ENCODE results near the gene ADH5.
A peak's percentile ranks its signal among the peaks of the same experiment; 100 is the strongest.
"Not testable (repeated sequence)": the region's sequence is repeated elsewhere in the genome, so short reads cannot be mapped to it uniquely, and the experiment has no call there.

Gene ADH5

GRCh38 chr4:99088481-99089365 lies at the start of gene ADH5:
TSS of gene ADH5 (minus strand) at chr4:99088788. CDS start at chr4:99088700, 88 bp downstream.
- DNase-seq: peak; percentile 80

- DNase-seq: no peak
Measured at GRCh38 chr4:99136329-99136728, 47.7 kb upstream of the ADH5 start.

- DNase-seq: no peak
Measured at GRCh38 chr4:99135541-99136162, 47.1 kb upstream of the ADH5 start.

GRCh38 chr4:99134586-99134985 lies 46.0 kb upstream of the ADH5 start:
- no peak for DNase-seq

GRCh38 chr4:99131378-99131777 lies 42.8 kb upstream of the ADH5 start:
- DNase-seq: no peak

GRCh38 chr4:99126376-99126775 lies 37.8 kb upstream of the ADH5 start:
- no peak for DNase-seq

- no peak for DNase-seq
Measured at GRCh38 chr4:99121008-99121407, 32.4 kb upstream of the ADH5 start.

GRCh38 chr4:99120501-99120900 lies 31.9 kb upstream of the ADH5 start:
- no peak for DNase-seq

GRCh38 chr4:99117876-99118693 lies 29.5 kb upstream of the ADH5 start:
- DNase-seq: no peak

GRCh38 chr4:99117122-99117841 lies 28.7 kb upstream of the ADH5 start:
- not testable (repeated sequence) for DNase-seq

GRCh38 chr4:99109286-99109685 lies 20.7 kb upstream of the ADH5 start:
- DNase-seq: not testable (repeated sequence)

- DNase-seq: no peak
Measured at GRCh38 chr4:99104153-99104552, 15.6 kb upstream of the ADH5 start.

GRCh38 chr4:99103166-99103565 lies 14.6 kb upstream of the ADH5 start:
- no peak for DNase-seq

GRCh38 chr4:99102634-99103033 lies 14.0 kb upstream of the ADH5 start:
- DNase-seq: no peak

- DNase-seq: no peak
Measured at GRCh38 chr4:99100876-99101275, 12.3 kb upstream of the ADH5 start.

GRCh38 chr4:99099814-99100213 lies 11.2 kb upstream of the ADH5 start:
- not testable (repeated sequence) for DNase-seq

GRCh38 chr4:99099311-99099710 lies 10.7 kb upstream of the ADH5 start:
- DNase-seq: no peak

GRCh38 chr4:99091841-99092240 lies 3.3 kb upstream of the ADH5 start:
- DNase-seq: not testable (repeated sequence)

- no peak for DNase-seq
Measured at GRCh38 chr4:99091216-99091575, 2.6 kb upstream of the ADH5 start.

GRCh38 chr4:99090481-99091215 lies 2.1 kb upstream of the ADH5 start:
- DNase-seq: no peak

GRCh38 chr4:99088023-99088449 lies 552 bp downstream of the ADH5 start:
- no peak for DNase-seq

- no peak for DNase-seq
Measured at GRCh38 chr4:99084595-99084994, 4.0 kb downstream of the ADH5 start.

All from activated CD4-positive, alpha-beta T cell treated with anti-CD3 and anti-CD28 coated beads for 1 hour (primary cell).